IMR-90 (cell line): Measurements from ENCODE around the gene PRKN. TPM values are rescaled to one million over a fixed set of nuclear protein-coding genes. Genes with fewer than 3 reads are reported as not detected.

Experiments used
- ATAC-seq: fragments of 200-7000 bp; cut with Tn5 transposase; 2 replicates; pipeline ENCODE4 v1.9.1; 2020; ENCODE audit warnings: low read depth, mild to moderate bottlenecking, moderate library complexity
- BruUV-seq: library from RNA; stranded (reverse); fragments of 400-500 nt; replicated peaks from 2 replicates; lab custom pipeline; 2021; lab: Mats Ljungman, UMichigan
- CTCF ChIA-PET: fragments of 300-600 bp; formaldehyde crosslinking; extraction: SDS; loops from one replicate; lab custom pipeline; 2021; ENCODE audit warnings: antibody characterized with exemption; lab: Yijun Ruan, JAX
- POLR2A ChIA-PET: fragments of 300-600 bp; sonication (Branson Sonifier 250); formaldehyde crosslinking; loops from one replicate; lab custom pipeline; 2022; ENCODE audit warnings: antibody characterized with exemption; ENCODE audit not compliant: unreplicated experiment; lab: Charles Lee
- DNase-seq: peaks from one replicate; pipeline ENCODE4 v3.0.0; 2013
- H2AFZ ChIP-seq: replicated peaks from 2 replicates; pipeline ENCODE3; 2013; ENCODE audit warnings: low read length, mild to moderate bottlenecking; ENCODE audit not compliant: poor library complexity
- H2AK5ac ChIP-seq: 2 replicates; pipeline ENCODE4 v1.6.1; 2013; ENCODE audit warnings: low read depth, low read length, inconsistent platforms
- H2AK9ac ChIP-seq: replicated peaks from 2 replicates; pipeline ENCODE3; 2013; ENCODE audit warnings: mild to moderate bottlenecking, low read depth, low read length, moderate library complexity; ENCODE audit not compliant: poor library complexity
- H2BK120ac ChIP-seq: 2 replicates; pipeline ENCODE4 v1.6.1; 2013; ENCODE audit warnings: low read depth, low read length, inconsistent platforms
- H2BK15ac ChIP-seq: 3 replicates; pipeline ENCODE4 v1.6.1; 2013; ENCODE audit warnings: low read depth, low read length, inconsistent platforms
- H2BK20ac ChIP-seq: 2 replicates; pipeline ENCODE4 v1.6.1; 2013; ENCODE audit warnings: low read depth, mild to moderate bottlenecking, inconsistent platforms, low read length, moderate library complexity
- H2BK5ac ChIP-seq: 2 replicates; pipeline ENCODE4 v1.6.1; 2013; ENCODE audit warnings: mild to moderate bottlenecking, low read depth, low read length, inconsistent platforms; ENCODE audit not compliant: poor library complexity, severe bottlenecking
- H3K14ac ChIP-seq: replicated peaks from 2 replicates; pipeline ENCODE4 v1.6.1; 2013; ENCODE audit warnings: low read depth, low read length, inconsistent platforms
- H3K18ac ChIP-seq: 2 replicates; pipeline ENCODE4 v1.6.1; 2013; ENCODE audit warnings: low read depth, low read length, control low read depth
- H3K23ac ChIP-seq: 2 replicates; pipeline ENCODE4 v1.6.1; 2013; ENCODE audit warnings: low read depth, low read length, inconsistent platforms
- H3K27ac ChIP-seq: 2 replicates; pipeline ENCODE4 v1.5.1; 2013; ENCODE audit warnings: mild to moderate bottlenecking, control low read depth, low read length; ENCODE audit not compliant: insufficient read depth
- H3K27me3 ChIP-seq: 2 replicates; pipeline ENCODE4 v1.6.1; 2013; ENCODE audit warnings: low read length; ENCODE audit not compliant: control insufficient read depth, insufficient read depth
- H3K36me3 ChIP-seq: 2 replicates; pipeline ENCODE4 v1.6.1; 2013; ENCODE audit warnings: low read length, mixed read lengths; ENCODE audit not compliant: control insufficient read depth, insufficient read depth
- H3K4ac ChIP-seq: 2 replicates; pipeline ENCODE4 v1.6.1; 2013; ENCODE audit warnings: low read depth, low read length, inconsistent platforms
- H3K4me1 ChIP-seq: 2 replicates; pipeline ENCODE4 v1.6.1; 2013; ENCODE audit warnings: low read length, mixed read lengths; ENCODE audit not compliant: control insufficient read depth, insufficient read depth
- H3K4me2 ChIP-seq: 2 replicates; pipeline ENCODE4 v1.6.1; 2013; ENCODE audit warnings: low read depth, mild to moderate bottlenecking, control low read depth, low read length, moderate library complexity
- H3K4me3 ChIP-seq: 2 replicates; pipeline ENCODE4 v1.5.1; 2013; ENCODE audit warnings: low read depth, mild to moderate bottlenecking, control low read depth, low read length, moderate library complexity; ENCODE audit not compliant: insufficient read depth
- H3K56ac ChIP-seq: 2 replicates; pipeline ENCODE4 v1.6.1; 2013; ENCODE audit warnings: low read length, inconsistent platforms; ENCODE audit not compliant: insufficient read depth; ENCODE audit errors: extremely low read depth
- H3K79me1 ChIP-seq, 2 experiments: 2 replicates each; pipeline ENCODE4 v1.6.1; 2013; ENCODE audit warnings: low read length in 2 of 2, inconsistent platforms in 1 of 2, low read depth in 1 of 2
- H3K9ac ChIP-seq: 2 replicates; pipeline ENCODE4 v1.6.1; 2013; ENCODE audit warnings: low read depth, low read length, control low read depth
- H3K9me1 ChIP-seq: 2 replicates; pipeline ENCODE4 v1.6.1; 2013; ENCODE audit warnings: low read length, inconsistent platforms; ENCODE audit not compliant: insufficient read depth
- H3K9me3 ChIP-seq: 2 replicates; pipeline ENCODE4 v1.6.1; 2013; ENCODE audit warnings: low read length; ENCODE audit not compliant: control insufficient read depth, insufficient read depth
- H4K20me1 ChIP-seq: 2 replicates; pipeline ENCODE4 v1.6.1; 2013; ENCODE audit warnings: low read length, inconsistent platforms; ENCODE audit not compliant: insufficient read depth
- H4K5ac ChIP-seq: 2 replicates; pipeline ENCODE4 v1.6.1; 2013; ENCODE audit warnings: mild to moderate bottlenecking, low read depth, low read length, control low read depth
- H4K8ac ChIP-seq, 2 experiments: 2 replicates each; pipeline ENCODE4 v1.6.1; 2013; ENCODE audit warnings: low read depth in 2 of 2, low read length in 2 of 2, control low read depth in 1 of 2, inconsistent platforms in 1 of 2
- H4K91ac ChIP-seq: 2 replicates; pipeline ENCODE4 v1.6.1; 2013; ENCODE audit warnings: low read depth, low read length, inconsistent platforms; ENCODE audit not compliant: insufficient read depth
- CEBPB ChIP-seq: IDR thresholded peaks from 2 replicates; pipeline ENCODE4 v1.6.1; 2012; ENCODE audit warnings: low read depth, low read length, improper control_type of control experiment
- CHD1 ChIP-seq: IDR thresholded peaks from 2 replicates; pipeline ENCODE4 v1.6.1; 2012; ENCODE audit warnings: low read depth, low read length, improper control_type of control experiment
- FOS ChIP-seq: fragments of 150-350 bp; IDR thresholded peaks from 2 replicates; pipeline ENCODE4 v1.6.1; 2016; ENCODE audit warnings: low read depth, low read length
- MAFK ChIP-seq: IDR thresholded peaks from 2 replicates; pipeline ENCODE4 v1.6.1; 2012; ENCODE audit warnings: low read depth, low read length, improper control_type of control experiment
- MAZ ChIP-seq: IDR thresholded peaks from 2 replicates; pipeline ENCODE4 v1.6.1; 2012; ENCODE audit warnings: low read depth, mild to moderate bottlenecking, low read length, improper control_type of control experiment, moderate library complexity, borderline replicate concordance
- MXI1 ChIP-seq: IDR thresholded peaks from 2 replicates; pipeline ENCODE4 v1.6.1; 2012; ENCODE audit warnings: low read depth, mild to moderate bottlenecking, low read length, moderate library complexity, borderline replicate concordance
- NFE2L2 ChIP-seq: fragments of 150-350 bp; IDR thresholded peaks from 2 replicates; pipeline ENCODE4 v1.6.1; 2016; ENCODE audit warnings: low read depth, mild to moderate bottlenecking, low read length
- POLR2A ChIP-seq: IDR thresholded peaks from 2 replicates; pipeline ENCODE4 v1.6.1; 2012; ENCODE audit warnings: mild to moderate bottlenecking, low read depth, low read length
- RAD21 ChIP-seq: IDR thresholded peaks from 2 replicates; pipeline ENCODE4 v1.6.1; 2012; ENCODE audit warnings: low read length, improper control_type of control experiment
- RCOR1 ChIP-seq: IDR thresholded peaks from 2 replicates; pipeline ENCODE4 v1.6.1; 2012; ENCODE audit warnings: mild to moderate bottlenecking, low read length, improper control_type of control experiment; ENCODE audit not compliant: insufficient replicate concordance
- RFX5 ChIP-seq: IDR thresholded peaks from 2 replicates; pipeline ENCODE4 v1.8.0; 2012; ENCODE audit warnings: low read depth, mild to moderate bottlenecking, low read length, moderate library complexity
- SMC3 ChIP-seq: fragments of 150-350 bp; IDR thresholded peaks from 2 replicates; pipeline ENCODE4 v1.6.1; 2016; ENCODE audit warnings: low read depth, mild to moderate bottlenecking, antibody characterized with exemption, low read length, moderate library complexity
- WGBS, 2 experiments: methylation state at CpG; one replicate each; pipeline versions ENCODE4 v1.1.5 to v1.1.7; 2013; ENCODE audit warnings: missing lambda C conversion rate in 2 of 2; ENCODE audit not compliant: insufficient read length in 1 of 2; ENCODE audit errors: extremely low coverage in 2 of 2; 5-methylcytosine and 5-hydroxymethylcytosine counted together
- dilution Hi-C: fragments of 300-500 bp; cut with HindIII; formaldehyde crosslinking; loops from one replicate; pipeline ENCODE4 v1.14.3; 2018; ENCODE audit warnings: low sequenced_read_pairs; ENCODE audit not compliant: unreplicated experiment
- in situ Hi-C: fragments of 300-500 bp; cut with MboI; formaldehyde crosslinking; loops from 3 replicates; pipeline ENCODE4 v1.14.3; 2019; ENCODE audit warnings: low sequenced_read_pairs, inconsistent platforms, mixed read lengths
- intact Hi-C: fragments of 100-400 bp; cut with micrococcal nuclease; formaldehyde crosslinking; loops from 2 replicates; pipeline ENCODE4 v1.10.0; 2022
- polyA plus RNA-seq, 3 experiments: library from polyadenylated mRNA; depleted of rRNA; stranded (reverse); fragments of >200 nt; gene quantifications; 2 replicates each; pipeline ENCODE4 v1.2.3, GENCODE V29; 2012; ENCODE audit warnings: low replicate concordance in 1 of 3
- total RNA-seq: library from RNA; depleted of rRNA; stranded (reverse); fragments of >200 nt; gene quantifications from 2 replicates; pipeline ENCODE4 v1.2.3, GENCODE V29; 2012
- TF ChIP-seq, protein P1 (sequence below): fragments of 150-350 bp; IDR thresholded peaks from 2 replicates; pipeline ENCODE4 v1.6.1; 2016; ENCODE audit warnings: low read depth, mild to moderate bottlenecking, low read length, moderate library complexity, borderline replicate concordance
- TF ChIP-seq, protein P2 (sequence below): conservative IDR thresholded peaks from 2 replicates; pipeline ENCODE4 v1.5.1; 2012; ENCODE audit warnings: mild to moderate bottlenecking, low read depth, low read length, improper control_type of control experiment
- TF ChIP-seq, protein P3 (sequence below): fragments of 150-350 bp; IDR thresholded peaks from 2 replicates; pipeline ENCODE4 v1.6.1; 2017; ENCODE audit warnings: mild to moderate bottlenecking, antibody characterized with exemption, low read length, low read depth

Gene PRKN
- total and polyA plus RNA-seq, 2 of the 4 experiments (the other 2 are of a cell fraction): 0.15 to 0.18 TPM

DNA sequence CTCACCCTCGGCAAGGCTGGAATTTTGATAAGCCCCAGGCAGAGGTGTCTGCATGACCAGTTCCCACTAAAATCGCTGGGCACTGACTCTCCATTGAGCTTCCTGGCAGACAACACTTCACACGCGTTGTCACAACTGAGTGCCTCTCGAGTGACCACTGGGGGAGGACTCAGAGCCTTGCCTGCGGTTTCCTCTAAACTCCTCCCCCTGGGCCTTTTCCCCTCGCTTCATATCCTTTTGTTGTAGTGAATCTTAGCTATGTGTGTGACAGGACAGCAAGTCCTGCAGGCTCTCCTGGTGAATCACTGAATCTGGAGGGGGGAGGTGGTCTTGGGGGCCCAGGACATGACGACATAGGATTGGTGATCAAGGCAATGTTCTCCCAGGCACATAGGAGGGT lies 670.8 kb downstream of the PRKN start:
- BruUV-seq: no TSS peak
- Histone ChIP-seq H3K4ac (no peak overlapping the region), H2BK15ac (no peak overlapping the region), H2BK120ac (no peak overlapping the region), H2BK20ac (no peak overlapping the region), H3K9ac (no peak overlapping the region), H4K5ac (no peak overlapping the region), H4K20me1 (no peaks in the 10 kb centered on the region), H3K23ac (no peak overlapping the region), H3K4me2 (no peak overlapping the region), H2AK9ac (no peak overlapping the region), H3K18ac (no peak overlapping the region), H2AK5ac (no peak overlapping the region), H3K27ac (no peak overlapping the region), H3K79me1 (no peaks in the 10 kb centered on the region), H2AFZ (no peak overlapping the region), H3K27me3 (no peaks in the 10 kb centered on the region), H3K9me3 (peaks cover 32% of the 10 kb centered on the region), H4K91ac (no peak overlapping the region), H3K14ac (no peak overlapping the region), H3K9me1 (no peaks in the 10 kb centered on the region), H3K36me3 (no peaks in the 10 kb centered on the region), H3K4me3 (no peak overlapping the region), H3K4me1 (no peaks in the 10 kb centered on the region), H4K8ac (no peak overlapping the region), H3K56ac (no peak overlapping the region), H2BK5ac (no peak overlapping the region)
- ChIA-PET CTCF (no interaction called here), POLR2A (no interaction called here)
- ATAC-seq (no peak), DNase-seq (no peak)
- dilution Hi-C loops (no loop called here), intact Hi-C loops (no loop called here), in situ Hi-C loops (no loop called here)
- whole genome bisulfite sequencing, 2 experiments: no CpG with 5 or more reads among the region's 8 CpGs
- TF ChIP-seq, protein P1, sequence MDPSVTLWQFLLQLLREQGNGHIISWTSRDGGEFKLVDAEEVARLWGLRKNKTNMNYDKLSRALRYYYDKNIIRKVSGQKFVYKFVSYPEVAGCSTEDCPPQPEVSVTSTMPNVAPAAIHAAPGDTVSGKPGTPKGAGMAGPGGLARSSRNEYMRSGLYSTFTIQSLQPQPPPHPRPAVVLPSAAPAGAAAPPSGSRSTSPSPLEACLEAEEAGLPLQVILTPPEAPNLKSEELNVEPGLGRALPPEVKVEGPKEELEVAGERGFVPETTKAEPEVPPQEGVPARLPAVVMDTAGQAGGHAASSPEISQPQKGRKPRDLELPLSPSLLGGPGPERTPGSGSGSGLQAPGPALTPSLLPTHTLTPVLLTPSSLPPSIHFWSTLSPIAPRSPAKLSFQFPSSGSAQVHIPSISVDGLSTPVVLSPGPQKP: no peak
- TF ChIP-seq CHD1: no peak
- TF ChIP-seq MXI1: no peak
- TF ChIP-seq RCOR1: no peak
- no peak for TF ChIP-seq FOS
- TF ChIP-seq, protein P2, sequence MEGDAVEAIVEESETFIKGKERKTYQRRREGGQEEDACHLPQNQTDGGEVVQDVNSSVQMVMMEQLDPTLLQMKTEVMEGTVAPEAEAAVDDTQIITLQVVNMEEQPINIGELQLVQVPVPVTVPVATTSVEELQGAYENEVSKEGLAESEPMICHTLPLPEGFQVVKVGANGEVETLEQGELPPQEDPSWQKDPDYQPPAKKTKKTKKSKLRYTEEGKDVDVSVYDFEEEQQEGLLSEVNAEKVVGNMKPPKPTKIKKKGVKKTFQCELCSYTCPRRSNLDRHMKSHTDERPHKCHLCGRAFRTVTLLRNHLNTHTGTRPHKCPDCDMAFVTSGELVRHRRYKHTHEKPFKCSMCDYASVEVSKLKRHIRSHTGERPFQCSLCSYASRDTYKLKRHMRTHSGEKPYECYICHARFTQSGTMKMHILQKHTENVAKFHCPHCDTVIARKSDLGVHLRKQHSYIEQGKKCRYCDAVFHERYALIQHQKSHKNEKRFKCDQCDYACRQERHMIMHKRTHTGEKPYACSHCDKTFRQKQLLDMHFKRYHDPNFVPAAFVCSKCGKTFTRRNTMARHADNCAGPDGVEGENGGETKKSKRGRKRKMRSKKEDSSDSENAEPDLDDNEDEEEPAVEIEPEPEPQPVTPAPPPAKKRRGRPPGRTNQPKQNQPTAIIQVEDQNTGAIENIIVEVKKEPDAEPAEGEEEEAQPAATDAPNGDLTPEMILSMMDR: no peak
- no peak for TF ChIP-seq SMC3
- TF ChIP-seq NFE2L2: no peak
- TF ChIP-seq POLR2A: no peak
- TF ChIP-seq MAFK: no peak
- no peak for TF ChIP-seq MAZ
- TF ChIP-seq RAD21: no peak
- TF ChIP-seq, protein P3, sequence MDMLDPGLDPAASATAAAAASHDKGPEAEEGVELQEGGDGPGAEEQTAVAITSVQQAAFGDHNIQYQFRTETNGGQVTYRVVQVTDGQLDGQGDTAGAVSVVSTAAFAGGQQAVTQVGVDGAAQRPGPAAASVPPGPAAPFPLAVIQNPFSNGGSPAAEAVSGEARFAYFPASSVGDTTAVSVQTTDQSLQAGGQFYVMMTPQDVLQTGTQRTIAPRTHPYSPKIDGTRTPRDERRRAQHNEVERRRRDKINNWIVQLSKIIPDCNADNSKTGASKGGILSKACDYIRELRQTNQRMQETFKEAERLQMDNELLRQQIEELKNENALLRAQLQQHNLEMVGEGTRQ: no peak
- no peak for TF ChIP-seq RFX5
- no peak for TF ChIP-seq CEBPB
